ENCODE data around the gene RRP36. TPM values are rescaled to one million over a fixed set of nuclear protein-coding genes. Genes with fewer than 3 reads are reported as not detected.

The RRP36 gene, protein sequence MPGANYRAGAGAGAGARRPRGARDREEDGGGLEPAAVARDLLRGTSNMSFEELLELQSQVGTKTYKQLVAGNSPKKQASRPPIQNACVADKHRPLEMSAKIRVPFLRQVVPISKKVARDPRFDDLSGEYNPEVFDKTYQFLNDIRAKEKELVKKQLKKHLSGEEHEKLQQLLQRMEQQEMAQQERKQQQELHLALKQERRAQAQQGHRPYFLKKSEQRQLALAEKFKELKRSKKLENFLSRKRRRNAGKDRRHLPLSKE
- 78.1 TPM for polyA plus RNA-seq (2012; ENCODE audit: insufficient read length, low read depth)

DNA sequence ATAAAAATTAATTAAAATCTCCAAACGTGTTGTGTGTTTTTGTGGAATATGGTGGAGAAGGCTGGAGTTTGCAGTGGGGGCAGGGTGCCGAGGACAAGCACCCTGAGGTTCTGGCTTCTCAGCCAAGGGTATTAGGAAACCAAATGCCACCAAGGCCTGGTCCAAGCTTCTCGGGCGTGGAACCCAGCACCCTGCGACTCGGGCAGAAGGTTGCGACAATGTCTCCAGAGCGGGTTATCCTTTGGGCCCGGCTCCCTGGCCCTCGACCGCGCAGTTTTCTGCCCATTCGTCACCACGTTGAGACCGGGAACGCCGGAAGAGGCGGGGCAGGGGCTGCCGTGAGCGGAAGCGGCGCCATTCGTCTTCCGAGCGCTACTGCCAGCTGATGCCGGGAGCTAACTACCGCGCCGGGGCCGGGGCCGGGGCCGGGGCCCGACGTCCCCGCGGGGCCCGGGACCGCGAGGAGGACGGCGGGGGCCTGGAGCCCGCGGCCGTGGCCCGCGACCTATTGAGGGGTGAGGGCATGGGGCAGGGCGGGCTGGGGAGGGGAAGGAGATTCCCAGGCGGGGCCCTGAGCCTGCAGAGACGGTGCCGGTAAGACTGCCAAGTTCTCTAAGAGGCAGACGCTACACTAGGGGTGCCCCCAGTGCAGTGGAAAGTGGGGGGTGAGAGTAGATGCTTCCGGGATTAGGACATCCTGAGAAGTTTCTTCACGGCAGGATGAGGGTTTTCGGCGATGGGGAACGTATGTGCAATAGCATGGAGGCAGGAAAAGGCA lies at the start of gene RRP36:
Gene RRP36 (plus strand): TSS at position 354 of the 778 bp plus-strand sequence. CDS start 32 bp downstream, at position 386.
- TF ChIP-seq FOXP2 (optimal IDR thresholded peaks at IDR 0.05; ENCODE audit: borderline replicate concordance, extremely low read depth, extremely low read length, insufficient read depth) (peak; percentile 56), POLR2AphosphoS5 (IDR thresholded peaks at IDR 0.05; ENCODE audit: low read depth, low read length) (peak; percentile 84), TAF1 (IDR thresholded peaks at IDR 0.05; ENCODE audit: borderline replicate concordance, insufficient read depth, low read length) (peak; percentile 89; the same call in 1 of the 2 replicates), SIN3A (IDR thresholded peaks at IDR 0.05; ENCODE audit: borderline replicate concordance, insufficient read depth, low read length) (peak; percentile 35; the same call in 1 of the 2 replicates)
- TF ChIP-seq, protein P1, sequence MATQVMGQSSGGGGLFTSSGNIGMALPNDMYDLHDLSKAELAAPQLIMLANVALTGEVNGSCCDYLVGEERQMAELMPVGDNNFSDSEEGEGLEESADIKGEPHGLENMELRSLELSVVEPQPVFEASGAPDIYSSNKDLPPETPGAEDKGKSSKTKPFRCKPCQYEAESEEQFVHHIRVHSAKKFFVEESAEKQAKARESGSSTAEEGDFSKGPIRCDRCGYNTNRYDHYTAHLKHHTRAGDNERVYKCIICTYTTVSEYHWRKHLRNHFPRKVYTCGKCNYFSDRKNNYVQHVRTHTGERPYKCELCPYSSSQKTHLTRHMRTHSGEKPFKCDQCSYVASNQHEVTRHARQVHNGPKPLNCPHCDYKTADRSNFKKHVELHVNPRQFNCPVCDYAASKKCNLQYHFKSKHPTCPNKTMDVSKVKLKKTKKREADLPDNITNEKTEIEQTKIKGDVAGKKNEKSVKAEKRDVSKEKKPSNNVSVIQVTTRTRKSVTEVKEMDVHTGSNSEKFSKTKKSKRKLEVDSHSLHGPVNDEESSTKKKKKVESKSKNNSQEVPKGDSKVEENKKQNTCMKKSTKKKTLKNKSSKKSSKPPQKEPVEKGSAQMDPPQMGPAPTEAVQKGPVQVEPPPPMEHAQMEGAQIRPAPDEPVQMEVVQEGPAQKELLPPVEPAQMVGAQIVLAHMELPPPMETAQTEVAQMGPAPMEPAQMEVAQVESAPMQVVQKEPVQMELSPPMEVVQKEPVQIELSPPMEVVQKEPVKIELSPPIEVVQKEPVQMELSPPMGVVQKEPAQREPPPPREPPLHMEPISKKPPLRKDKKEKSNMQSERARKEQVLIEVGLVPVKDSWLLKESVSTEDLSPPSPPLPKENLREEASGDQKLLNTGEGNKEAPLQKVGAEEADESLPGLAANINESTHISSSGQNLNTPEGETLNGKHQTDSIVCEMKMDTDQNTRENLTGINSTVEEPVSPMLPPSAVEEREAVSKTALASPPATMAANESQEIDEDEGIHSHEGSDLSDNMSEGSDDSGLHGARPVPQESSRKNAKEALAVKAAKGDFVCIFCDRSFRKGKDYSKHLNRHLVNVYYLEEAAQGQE (IDR thresholded peaks at IDR 0.05; ENCODE audit: insufficient read depth in 1 of 2, low read depth in 2 of 2, low read length in 2 of 2), result peak in 1 of 2 experiments; percentile 37; a peak in 1 of 4 replicates

GRCh38 chr6:42971746-42972327 lies 49.6 kb upstream of the RRP36 start:
- TF ChIP-seq SIN3A (IDR thresholded peaks at IDR 0.05; ENCODE audit: borderline replicate concordance, insufficient read depth, low read length) (no peak), POLR2AphosphoS5 (IDR thresholded peaks at IDR 0.05; ENCODE audit: low read depth, low read length) (no peak), FOXP2 (optimal IDR thresholded peaks at IDR 0.05; ENCODE audit: borderline replicate concordance, extremely low read depth, extremely low read length, insufficient read depth) (no peak), TAF1 (IDR thresholded peaks at IDR 0.05; ENCODE audit: borderline replicate concordance, insufficient read depth, low read length) (no peak)
- TF ChIP-seq, protein P1 (IDR thresholded peaks at IDR 0.05; ENCODE audit: insufficient read depth in 1 of 2, low read depth in 2 of 2, low read length in 2 of 2), result no peak

DNA sequence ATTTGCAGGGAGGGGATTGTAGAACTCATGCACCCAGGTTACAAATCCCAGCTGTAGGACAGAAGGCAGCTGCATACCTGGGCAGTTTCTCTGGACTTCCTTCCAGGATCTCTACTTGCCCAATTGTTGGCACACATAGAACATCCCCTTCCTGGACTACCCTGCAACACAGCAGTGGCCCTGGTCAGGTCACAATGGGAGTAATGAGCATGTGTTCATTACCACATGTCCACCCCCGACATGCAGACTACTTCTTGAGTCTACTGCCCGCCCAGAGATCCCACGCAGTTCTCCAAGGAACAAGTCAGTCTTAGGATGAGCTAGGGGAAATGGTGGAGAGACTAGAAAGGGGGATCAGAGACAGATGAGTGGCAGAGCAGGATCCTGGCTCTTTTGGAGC lies 47.5 kb upstream of the RRP36 start:
- no peak for TF ChIP-seq TAF1 (IDR thresholded peaks at IDR 0.05; ENCODE audit: borderline replicate concordance, insufficient read depth, low read length)
- TF ChIP-seq POLR2AphosphoS5 (IDR thresholded peaks at IDR 0.05; ENCODE audit: low read depth, low read length), result no peak
- TF ChIP-seq, protein P1 (IDR thresholded peaks at IDR 0.05; ENCODE audit: insufficient read depth in 1 of 2, low read depth in 2 of 2, low read length in 2 of 2), result no peak

DNA sequence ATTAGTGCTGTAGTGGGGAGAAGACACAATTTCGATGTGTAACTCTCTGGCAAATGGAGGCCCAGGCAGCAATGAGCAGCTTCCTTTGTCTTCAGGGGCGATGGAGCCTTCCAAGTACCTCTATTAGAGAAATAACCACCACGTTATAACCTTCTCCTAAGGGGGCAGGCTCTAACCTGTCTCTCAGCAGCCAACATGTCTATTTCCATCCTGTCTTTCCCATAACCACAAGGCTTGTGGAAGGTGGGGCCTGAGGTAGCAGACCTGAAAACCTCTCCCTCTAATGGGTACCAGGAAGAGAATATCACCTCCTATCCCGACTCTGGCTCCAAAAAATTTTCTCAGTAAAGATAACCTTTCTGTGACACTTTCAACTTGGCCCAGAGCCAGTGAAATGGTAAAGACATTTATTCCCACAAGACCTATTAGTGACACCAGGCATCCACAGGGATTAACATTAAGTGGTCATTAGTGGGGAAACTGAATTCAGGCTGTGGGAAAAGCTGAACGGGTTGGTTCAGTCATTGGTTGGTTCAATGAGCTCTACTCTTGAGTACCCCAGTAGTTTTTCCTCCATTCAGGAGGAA lies 46.4 kb upstream of the RRP36 start:
- TF ChIP-seq TAF1 (IDR thresholded peaks at IDR 0.05; ENCODE audit: borderline replicate concordance, insufficient read depth, low read length), result no peak
- no peak for TF ChIP-seq POLR2AphosphoS5 (IDR thresholded peaks at IDR 0.05; ENCODE audit: low read depth, low read length)
- TF ChIP-seq, protein P1 (IDR thresholded peaks at IDR 0.05; ENCODE audit: insufficient read depth in 1 of 2, low read depth in 2 of 2, low read length in 2 of 2), result no peak
- no peak for TF ChIP-seq FOXP2 (optimal IDR thresholded peaks at IDR 0.05; ENCODE audit: borderline replicate concordance, extremely low read depth, extremely low read length, insufficient read depth)
- TF ChIP-seq SIN3A (IDR thresholded peaks at IDR 0.05; ENCODE audit: borderline replicate concordance, insufficient read depth, low read length), result no peak

Data from PFSK-1 (cell line).